HG03558 (cell line): Measurements from ENCODE around the gene HMSD.
A peak's percentile ranks its signal among the peaks of the same experiment; 100 is the strongest.
"Not testable (repeated sequence)": the region's sequence is repeated elsewhere in the genome, so short reads cannot be mapped to it uniquely, and the experiment has no call there.

Experiments
- ATAC-seq: cut with Tn5 transposase; IDR thresholded peaks from one replicate; pipeline ENCODE4 v1.9.1; 2021; ENCODE audit warnings: moderate number of reproducible peaks; ENCODE audit not compliant: unreplicated experiment; ENCODE audit errors: extremely low read depth

The HMSD gene

GRCh38 chr18:63949068-63949737 lies at the start of gene HMSD:
TSS of gene HMSD (plus strand) at chr18:63949301. CDS start at chr18:63953456, 4,155 bp downstream.
- peak; percentile 51 for ATAC-seq

- ATAC-seq: no peak
Measured at GRCh38 chr18:63903851-63904570, 45.1 kb upstream of the HMSD start.

- no peak for ATAC-seq
Measured at GRCh38 chr18:63904694-63905093, 44.4 kb upstream of the HMSD start.

GRCh38 chr18:63905361-63905760 lies 43.7 kb upstream of the HMSD start:
- ATAC-seq: no peak

- no peak for ATAC-seq
Measured at GRCh38 chr18:63906056-63906455, 43.0 kb upstream of the HMSD start.

GRCh38 chr18:63907664-63908063 lies 41.4 kb upstream of the HMSD start, which contains the start of gene SERPINB10:
TSS of gene SERPINB10 (plus strand) at chr18:63907958. CDS start at chr18:63915511, 7,553 bp downstream.
- ATAC-seq: peak; percentile 51

- no peak for ATAC-seq
Measured at GRCh38 chr18:63908858-63909257, 40.2 kb upstream of the HMSD start.

- ATAC-seq: no peak
Measured at GRCh38 chr18:63909870-63910269, 39.2 kb upstream of the HMSD start.

GRCh38 chr18:63917817-63918216 lies 31.3 kb upstream of the HMSD start:
- no peak for ATAC-seq

GRCh38 chr18:63922049-63922448 lies 27.1 kb upstream of the HMSD start:
- ATAC-seq: no peak

GRCh38 chr18:63924551-63924950 lies 24.6 kb upstream of the HMSD start:
- no peak for ATAC-seq

- no peak for ATAC-seq
Measured at GRCh38 chr18:63928331-63928730, 20.8 kb upstream of the HMSD start.

- ATAC-seq: not testable (repeated sequence)
Measured at GRCh38 chr18:63929369-63929768, 19.7 kb upstream of the HMSD start.

GRCh38 chr18:63930773-63931354 lies 18.2 kb upstream of the HMSD start:
- no peak for ATAC-seq

GRCh38 chr18:63936156-63936931 lies 12.8 kb upstream of the HMSD start:
- peak; percentile 93 for ATAC-seq

GRCh38 chr18:63936932-63937393 lies 12.1 kb upstream of the HMSD start:
- ATAC-seq: peak; percentile 14

GRCh38 chr18:63940008-63940407 lies 9.1 kb upstream of the HMSD start:
- no peak for ATAC-seq

GRCh38 chr18:63940543-63941050 lies 8.5 kb upstream of the HMSD start:
- not testable (repeated sequence) for ATAC-seq

GRCh38 chr18:63947051-63947790 lies 1.9 kb upstream of the HMSD start:
- ATAC-seq: no peak

- peak; percentile 59 for ATAC-seq
Measured at GRCh38 chr18:63951302-63951705, 2.2 kb downstream of the HMSD start.
